Endometrium (tissue), 2 donors: ENCODE measurements around the gene VGLL4.
"Not testable (repeated sequence)": the region's sequence is repeated elsewhere in the genome, so short reads cannot be mapped to it uniquely, and the experiment has no call there.

Experiments
- FAIRE-seq: peaks from 2 replicates; lab custom pipeline; 2012; peaks lifted over from hg19 to GRCh38; lab: Jason Lieb, UNC
- donor health status: control.
- donor health status: control.

VGLL4 gene

GRCh38 chr3:11530153-11530721 is 113.5 kb downstream of the VGLL4 start:
- FAIRE-seq, result no peak

GRCh38 chr3:11529281-11529680 is 114.4 kb downstream of the VGLL4 start:
- FAIRE-seq, result no peak

DNA sequence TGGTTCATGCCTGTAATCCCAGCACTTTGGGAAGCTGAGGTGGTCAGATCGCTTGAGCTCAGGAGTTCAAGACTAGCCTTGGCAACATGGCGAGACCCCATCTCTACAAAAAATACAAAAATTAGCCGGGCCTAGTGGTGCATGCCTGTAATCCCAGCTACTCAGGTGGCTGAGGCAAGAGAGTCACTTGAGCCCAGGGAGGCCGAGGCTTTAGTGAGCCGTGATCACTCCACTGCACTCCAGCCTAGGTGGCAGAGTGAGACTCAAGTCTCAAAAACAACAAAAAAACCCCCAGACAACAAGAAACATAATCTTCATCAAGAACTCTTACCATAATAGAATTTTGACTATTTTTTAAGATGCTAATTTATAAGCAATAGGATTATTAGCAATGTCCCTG is 117.6 kb downstream of the VGLL4 start:
- FAIRE-seq, result not testable (repeated sequence)

DNA sequence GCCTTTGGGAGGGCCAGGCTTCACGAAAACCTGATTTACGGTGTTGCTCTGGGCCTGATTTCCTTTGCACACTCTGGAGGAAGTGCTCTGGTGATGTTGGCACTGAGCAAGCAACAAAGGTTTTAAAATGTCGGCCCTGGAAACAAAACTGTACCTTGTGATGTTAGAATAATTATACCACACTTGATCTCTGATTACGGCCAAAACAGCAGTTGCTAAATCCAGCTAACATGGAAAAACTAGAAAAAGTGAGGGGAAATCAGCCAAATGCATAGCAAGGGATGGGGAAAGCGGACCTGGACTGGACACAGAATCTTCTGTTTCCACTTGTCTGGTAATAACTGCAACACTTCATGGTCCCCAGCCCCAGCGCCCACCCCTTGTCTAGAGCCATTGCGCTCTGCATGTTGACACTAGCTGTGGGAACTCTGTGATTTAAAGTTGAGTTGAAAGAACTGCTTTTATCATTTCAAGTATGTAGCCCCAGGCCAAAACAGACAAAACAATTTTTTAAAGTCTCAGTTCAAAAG is 120.1 kb downstream of the VGLL4 start:
- FAIRE-seq, result no peak

DNA sequence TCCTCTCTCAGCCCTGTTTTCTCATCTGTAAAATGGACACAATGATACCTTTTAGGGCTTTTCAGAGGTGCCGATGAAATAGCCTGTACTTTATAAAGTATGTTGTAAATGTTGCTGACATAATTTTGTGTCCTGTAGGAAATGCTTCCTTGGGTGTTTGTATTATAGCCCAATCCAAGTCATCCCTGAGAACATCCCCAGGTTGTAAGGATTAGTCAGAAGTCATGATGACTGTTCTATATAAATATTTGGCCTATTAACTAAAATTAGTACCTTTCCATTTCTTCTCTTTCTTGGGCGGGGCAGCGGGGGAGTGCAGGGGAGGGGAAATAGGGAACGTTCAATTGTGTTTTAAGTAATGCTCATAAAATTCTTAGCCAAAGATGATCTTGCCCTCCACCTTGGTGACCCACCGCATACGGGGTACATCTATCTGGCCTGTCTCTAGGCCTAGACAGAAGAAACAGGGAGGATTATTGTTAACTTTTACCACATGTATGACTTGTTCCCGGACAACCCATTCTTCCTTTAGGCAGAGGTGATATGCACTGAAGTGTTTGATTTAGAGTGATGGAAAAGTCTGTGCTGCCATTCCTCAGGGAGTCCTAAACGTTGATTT is 120.7 kb downstream of the VGLL4 start:
- no peak for FAIRE-seq

GRCh38 chr3:11522398-11522715 is 121.4 kb downstream of the VGLL4 start:
- FAIRE-seq, result no peak

DNA sequence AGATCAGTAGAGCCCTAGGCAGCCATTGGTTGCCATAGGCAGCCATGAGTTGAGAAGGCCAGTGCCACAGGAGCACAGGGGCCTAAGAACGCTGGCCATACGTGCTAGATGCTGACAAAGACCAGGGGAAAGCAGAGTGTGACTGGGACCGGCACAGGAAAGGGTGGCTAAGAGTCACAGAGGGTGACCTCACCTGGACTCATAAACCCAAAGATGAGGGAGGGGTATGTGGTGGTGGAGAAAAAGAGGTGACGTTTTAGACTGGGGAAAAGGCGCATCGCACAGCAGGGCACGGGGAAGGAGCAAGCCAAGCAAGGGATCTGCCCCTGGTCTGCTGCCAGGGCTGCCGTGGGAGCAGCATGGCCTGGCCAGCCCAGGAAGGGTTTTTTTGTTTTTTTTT is 122.5 kb downstream of the VGLL4 start:
- FAIRE-seq, result no peak

DNA sequence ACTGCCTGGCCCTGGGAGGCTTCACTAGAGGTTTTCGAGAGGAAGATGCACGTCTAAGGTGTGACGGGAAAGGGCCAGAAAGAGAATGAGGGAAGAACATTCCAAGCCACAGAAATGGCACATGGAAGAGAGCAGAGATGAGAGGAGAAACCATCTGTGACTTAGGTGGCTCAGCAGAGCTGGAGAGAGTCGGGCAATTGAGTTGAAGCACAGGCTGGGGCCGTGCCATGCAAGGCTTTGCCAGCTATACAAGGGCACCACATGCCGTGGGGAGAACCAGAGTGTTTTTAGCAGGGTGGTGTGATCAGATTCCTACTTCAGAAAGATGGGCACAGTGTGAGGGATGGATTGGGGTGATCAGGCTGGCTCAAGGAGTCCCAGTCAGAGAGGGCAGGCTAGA is 126.1 kb downstream of the VGLL4 start:
- FAIRE-seq, result no peak

DNA sequence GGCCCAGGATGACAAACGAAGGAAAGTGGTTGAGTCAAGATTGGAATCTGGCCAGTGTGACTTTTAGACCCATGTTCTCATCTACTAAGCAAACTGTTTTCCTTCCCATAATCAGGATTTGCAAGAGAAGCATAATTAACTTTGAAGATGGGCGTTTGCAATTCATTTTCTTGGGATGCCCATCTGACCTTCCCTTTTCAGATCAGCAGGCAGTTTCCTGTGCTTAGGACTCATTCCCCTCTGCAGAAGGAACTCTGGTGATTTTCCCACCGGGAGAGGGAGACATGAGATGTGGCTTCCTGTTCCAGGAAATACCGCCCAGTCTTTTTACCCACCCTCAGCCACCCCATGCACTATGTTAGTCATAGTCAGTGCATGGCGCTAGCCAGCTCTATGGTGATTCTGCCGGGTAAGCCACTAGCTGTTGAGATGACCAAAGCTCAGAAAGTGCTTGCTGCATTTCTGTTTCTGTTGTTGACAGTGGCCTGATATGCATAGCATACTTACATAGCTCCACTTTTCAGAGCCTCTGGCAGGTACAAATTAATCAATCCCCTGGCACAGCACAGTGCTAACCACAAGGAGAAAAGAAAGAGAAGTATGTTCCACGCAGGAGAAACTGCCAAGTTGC is 129.4 kb downstream of the VGLL4 start:
- no peak for FAIRE-seq

GRCh38 chr3:11513817-11514135 is 129.9 kb downstream of the VGLL4 start:
- FAIRE-seq, result no peak

DNA sequence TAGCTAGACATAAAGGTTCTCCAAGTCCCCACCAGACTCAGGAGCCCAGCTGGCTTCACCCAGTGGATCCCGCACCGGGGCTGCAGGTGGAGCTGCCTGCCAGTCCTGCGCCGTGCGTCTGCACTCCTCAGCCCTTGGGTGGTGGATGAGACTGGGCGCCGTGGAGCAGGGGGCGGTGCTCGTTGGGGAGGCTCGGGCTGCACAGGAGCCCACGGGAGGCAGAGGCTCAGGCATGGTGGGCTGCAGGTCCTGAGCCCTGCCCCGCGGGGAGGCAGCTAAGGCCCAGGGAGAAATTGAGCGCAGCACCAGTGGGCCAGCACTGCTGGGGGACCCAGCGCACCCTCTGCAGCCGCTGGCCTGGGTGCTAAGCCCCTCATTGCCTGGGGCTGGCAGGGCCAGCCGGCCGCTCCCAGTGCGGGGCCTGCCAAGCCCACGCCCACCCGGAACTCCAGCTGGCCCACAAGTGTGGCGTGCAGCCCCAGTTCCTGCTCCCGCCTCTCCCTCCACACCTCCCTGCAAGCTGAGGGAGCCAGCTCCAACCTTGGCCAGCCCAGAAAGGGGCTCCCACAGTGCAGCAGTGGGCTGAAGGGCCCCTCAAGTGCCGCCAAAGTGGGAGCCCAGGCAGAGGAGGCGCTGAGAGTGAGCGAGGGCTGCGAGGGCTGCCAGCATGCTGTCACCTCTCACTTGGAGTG is 130.4 kb downstream of the VGLL4 start:
- FAIRE-seq, result not testable (repeated sequence)

DNA sequence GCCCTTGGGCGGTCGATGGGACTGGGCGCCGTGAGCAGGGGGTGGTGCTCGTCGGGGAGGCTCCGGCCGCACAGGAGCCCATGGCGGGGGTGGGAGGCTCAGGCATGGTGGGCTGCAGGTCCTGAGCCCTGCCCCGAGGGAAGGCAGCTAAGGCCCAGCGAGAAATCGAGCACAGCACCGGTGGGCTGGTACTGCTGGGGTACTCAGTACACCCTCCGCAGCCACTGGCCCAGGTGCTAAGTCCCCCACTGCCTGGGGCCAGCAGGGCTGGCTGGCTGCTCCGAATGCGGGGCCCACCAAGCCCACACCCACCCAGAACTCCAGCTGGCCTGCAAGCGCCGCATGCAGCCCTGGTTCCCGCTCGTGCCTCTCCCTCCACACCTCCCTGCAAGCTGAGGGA is 132.1 kb downstream of the VGLL4 start:
- not testable (repeated sequence) for FAIRE-seq

DNA sequence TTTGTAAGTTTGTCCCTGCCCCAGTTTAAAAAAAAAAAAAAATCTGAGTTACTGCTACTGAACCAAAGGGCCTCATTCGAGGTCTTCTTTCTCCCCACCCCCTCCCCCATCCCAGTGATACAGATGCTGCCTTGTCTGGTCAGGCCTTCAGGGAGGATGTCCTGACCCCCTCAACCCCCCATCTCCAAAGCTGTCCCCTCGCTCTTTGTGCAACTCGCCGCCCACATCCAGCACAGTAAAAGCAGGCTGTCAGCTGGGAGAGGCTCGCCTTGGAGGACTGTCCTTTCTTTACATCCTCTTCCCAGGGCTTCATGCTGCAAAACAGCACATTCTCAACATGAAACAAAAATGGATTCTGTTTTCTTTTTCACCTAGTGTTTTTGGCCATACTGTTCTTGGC is 133.4 kb downstream of the VGLL4 start:
- FAIRE-seq, result no peak

- FAIRE-seq, result no peak
Measured at GRCh38 chr3:11510001-11510340, 133.7 kb downstream of the VGLL4 start.

DNA sequence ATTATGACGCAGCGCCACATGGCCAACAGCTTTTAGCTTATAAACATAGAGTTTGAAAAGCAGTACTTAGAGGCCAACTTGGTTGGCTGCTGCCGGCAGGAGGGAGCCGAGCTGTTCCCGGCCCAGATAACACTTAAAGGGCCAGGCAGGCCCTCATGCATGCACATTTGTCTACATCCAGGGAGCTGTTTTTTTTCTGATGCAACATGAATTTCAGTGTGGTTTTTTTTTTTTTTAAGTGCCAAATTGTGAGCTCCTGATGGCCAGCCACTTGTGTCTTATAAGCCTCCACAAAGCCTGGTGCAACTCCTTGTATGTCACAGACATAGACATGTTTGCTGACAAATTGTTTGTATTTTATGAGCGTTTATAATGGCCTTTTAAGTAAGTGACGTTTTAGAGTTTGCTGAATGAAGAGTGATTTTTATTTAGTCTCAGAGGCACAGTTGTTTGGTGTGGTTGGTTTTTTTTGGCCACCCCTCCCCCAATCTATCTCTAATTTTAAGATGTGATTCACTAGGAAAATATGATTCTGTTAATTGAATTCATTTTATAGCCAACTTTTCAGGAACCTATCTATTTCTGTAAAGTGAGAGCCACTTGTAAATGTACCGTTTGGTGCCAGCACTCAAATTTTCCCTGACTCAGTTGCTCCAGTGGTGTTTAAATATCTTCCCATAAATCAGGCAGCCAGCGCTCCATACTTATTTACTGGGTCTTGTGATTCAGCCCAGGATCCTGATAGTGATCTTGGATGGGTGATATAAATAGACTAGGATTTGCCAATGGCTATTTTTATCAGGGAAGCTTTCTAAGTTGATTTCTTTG is 134.3 kb downstream of the VGLL4 start:
- FAIRE-seq, result no peak

- peak; percentile 92 for FAIRE-seq
Measured at GRCh38 chr3:11508346-11509172, 135.2 kb downstream of the VGLL4 start.

DNA sequence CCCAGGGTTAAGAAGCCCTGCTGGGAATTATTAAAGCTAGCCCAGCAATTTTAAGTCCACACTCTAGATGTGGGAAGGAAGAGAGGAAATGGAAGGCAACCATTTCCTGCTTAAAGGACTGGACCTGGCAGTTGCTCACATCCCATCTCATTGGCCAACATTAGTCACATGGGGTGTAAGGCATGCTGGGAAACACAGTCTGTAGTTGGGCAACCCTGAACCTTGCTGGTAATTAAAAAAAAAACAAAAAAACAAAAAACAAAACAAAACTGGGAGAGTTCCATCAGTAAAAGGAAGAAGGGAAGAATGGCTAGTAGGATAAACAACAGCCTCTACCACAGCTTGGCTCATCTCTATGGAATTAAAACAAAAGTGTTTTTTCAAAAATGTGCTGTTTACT is 136.0 kb downstream of the VGLL4 start:
- peak; percentile 73 for FAIRE-seq
